NCI-H2029 (cell line): ENCODE data around the gene BMPER.

ENCODE experiments used
- DNase-seq: peaks from one replicate; lab custom pipeline; 2025; lab: John Stamatoyannopoulos, UW

Gene BMPER

GRCh38 chr7:34026481-34027190 is 121.3 kb downstream of the BMPER start:
- no peak for DNase-seq

DNA sequence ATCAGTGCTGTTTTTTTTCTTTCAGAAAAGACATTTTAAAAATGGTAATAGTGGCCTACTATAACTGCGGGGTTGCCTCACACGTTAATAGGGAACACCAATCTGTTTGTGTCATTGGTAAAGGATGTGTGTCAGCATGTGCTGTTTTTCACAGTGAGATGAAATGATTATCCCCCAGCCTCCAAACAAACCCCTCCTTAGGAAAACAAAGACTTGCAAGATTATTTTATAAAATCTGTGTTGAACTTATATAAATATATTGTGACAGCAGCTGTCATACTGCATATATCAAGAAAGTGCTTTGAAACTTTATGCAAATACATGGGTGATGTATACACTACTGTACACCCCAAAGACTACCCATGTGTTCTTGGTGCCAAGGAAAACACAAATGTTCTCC is 125.8 kb downstream of the BMPER start:
- no peak for DNase-seq

DNA sequence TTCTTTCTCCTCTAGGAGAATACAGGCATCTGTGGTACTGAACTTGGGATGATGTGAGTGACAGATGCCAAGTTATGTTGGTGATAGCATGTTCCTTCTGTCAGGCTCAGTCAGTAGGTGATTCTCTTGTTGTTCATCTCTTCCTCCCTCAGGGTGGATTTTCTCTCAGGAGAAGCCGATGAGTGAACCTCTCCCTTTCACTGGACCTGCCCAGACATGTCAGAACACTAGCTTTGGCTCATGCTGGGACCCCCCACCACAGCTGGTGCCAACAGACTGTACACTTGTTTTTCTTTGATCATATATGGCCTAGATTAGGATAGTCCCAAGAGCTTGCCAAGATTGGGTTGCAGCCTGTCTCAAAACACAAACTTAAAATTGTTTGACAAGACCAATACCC is 129.4 kb downstream of the BMPER start:
- no peak for DNase-seq

- no peak for DNase-seq
These were observed 130.9 kb downstream of the BMPER start for GRCh38 chr7:34036051-34036920.

GRCh38 chr7:34036972-34037792 is 131.8 kb downstream of the BMPER start:
- no peak for DNase-seq

GRCh38 chr7:34038816-34039470 is 133.6 kb downstream of the BMPER start:
- no peak for DNase-seq

DNA sequence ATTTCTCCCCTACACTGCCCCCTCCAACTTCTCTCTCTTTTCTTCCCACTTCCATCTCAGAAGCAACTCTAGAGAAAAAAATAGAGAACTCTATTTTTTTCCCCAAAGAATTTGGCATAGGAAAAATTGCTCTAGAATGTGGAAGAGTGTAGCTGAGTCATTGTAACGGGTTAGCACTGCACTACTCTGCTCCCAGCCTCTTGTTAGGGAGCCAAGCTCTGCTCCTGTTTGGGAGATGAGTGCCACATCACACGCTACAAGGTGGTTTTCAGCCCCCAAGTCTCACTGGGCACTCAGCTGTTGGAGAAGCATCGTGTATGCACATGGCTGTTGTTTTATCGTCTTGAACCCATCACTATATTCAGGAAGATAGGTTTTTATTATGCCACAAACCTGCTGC is 136.4 kb downstream of the BMPER start:
- DNase-seq = no peak

DNA sequence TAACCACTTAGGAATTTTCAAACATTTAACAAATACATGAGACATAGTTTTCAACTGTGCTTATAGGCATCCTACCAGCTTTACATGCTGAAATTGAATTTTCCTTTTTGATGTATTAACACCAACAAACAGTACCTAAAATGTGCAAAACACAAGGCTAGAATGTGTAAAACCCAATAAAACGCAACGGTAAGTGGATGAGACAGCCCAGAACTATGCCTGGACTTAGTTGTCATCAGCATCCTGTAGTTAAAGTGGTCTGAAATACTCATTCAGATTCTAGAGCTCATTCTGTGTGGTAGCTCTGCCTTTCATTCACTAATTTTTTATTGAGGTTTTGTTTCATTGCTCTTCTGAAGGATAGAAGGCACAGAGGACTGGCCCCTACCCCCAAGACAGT is 137.1 kb downstream of the BMPER start:
- no peak for DNase-seq

DNA sequence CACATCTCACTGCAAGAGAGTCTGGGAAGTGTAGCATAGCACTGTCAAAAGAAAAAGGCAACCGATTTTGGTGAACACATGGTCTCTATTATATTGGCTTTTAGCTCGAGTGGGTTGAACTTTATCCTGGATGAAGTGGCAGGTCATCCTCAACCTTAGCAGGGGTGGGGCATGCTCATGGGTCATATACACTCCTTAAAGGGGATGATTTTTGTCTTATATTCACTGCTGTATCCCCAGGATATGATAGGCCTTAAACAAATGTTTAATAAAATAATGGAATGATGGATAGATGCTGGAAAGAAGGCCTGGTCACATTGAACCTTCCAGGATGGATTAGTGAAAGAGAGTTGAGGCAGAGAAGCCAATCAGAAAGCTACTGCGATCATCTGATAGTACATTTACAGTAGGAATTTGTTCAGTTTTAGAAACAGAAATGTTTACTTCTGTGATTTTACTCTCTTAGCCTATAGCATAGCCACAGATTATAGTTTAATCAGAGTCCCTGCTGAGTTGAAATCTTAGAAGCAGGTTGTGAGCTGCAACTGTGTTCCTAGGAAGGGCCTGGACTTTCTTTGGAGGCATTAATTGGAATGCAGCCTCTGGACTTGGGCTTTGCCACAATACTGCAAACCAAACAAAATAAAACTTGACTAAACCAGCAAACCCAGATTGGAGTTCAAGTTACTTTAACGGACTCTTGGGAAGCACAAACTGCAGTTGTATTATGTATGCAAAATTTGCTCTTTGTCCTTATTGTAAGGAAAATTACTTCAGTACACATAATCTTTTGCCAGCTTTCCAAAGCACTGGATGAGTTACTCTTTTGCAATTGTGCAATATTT is 138.3 kb downstream of the BMPER start:
- no peak for DNase-seq

- DNase-seq = no peak
These were observed 138.9 kb downstream of the BMPER start for GRCh38 chr7:34044306-34044643.

GRCh38 chr7:34044734-34045353 is 139.5 kb downstream of the BMPER start:
- DNase-seq = no peak

GRCh38 chr7:34048445-34048844 is 143.1 kb downstream of the BMPER start:
- no peak for DNase-seq

- no peak for DNase-seq
These were observed 148.7 kb downstream of the BMPER start for GRCh38 chr7:34054075-34054474.

DNA sequence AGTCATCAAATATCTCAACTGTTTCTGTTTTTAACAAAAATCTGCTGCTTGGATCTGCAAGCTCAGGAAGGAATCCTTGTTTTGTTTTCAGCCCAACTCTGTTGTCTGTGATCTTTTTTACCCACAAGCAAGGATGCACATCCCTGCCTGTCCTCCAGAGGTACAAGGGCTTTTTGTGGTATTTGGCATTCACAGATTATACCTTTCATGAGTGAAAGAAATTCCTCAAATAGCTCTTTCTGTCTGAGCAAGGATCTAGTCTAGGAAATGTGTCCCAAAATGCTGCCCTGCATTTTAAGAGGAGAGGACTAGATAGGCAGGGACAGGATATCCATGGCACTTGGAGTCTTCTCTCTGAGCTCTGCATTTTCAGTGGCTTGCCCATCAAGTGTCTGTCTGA is 151.8 kb downstream of the BMPER start:
- DNase-seq = no peak

DNA sequence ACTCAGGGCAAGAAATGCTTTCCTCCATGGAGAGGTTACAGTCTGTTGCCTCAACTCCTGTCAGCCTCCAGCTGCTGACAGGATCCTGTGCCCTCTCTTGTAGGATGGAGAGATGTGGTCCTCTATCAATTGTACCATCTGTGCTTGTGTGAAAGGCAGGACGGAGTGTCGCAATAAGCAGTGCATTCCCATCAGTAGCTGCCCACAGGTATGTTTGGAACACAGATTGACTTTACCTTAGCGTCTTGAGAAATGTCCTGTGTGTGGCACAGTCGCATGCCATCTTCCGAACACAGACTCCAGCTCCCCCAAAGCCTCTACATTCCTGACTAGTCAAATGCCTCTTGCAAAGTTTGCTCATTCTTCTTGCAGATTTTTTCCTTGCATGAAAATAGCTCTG is 152.6 kb downstream of the BMPER start:
- no peak for DNase-seq

DNA sequence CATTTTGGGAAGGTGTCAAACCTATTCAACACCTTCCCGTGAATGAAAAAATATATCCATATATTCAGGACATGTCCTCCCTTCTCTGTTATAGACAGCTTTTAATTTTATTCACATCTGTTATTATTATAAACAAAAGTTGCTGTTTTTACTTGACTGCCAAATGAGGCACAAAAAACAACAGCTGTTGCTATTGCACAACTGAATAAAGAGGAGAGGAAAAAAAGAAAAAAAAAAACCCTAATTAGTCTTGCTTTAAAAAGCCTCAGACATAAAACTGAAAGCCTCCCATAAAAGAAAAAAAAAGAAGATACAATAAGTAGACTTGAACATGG is 153.4 kb downstream of the BMPER start:
- DNase-seq = no peak

- DNase-seq = no peak
These were observed 153.9 kb downstream of the BMPER start for GRCh38 chr7:34059136-34059828.

DNA sequence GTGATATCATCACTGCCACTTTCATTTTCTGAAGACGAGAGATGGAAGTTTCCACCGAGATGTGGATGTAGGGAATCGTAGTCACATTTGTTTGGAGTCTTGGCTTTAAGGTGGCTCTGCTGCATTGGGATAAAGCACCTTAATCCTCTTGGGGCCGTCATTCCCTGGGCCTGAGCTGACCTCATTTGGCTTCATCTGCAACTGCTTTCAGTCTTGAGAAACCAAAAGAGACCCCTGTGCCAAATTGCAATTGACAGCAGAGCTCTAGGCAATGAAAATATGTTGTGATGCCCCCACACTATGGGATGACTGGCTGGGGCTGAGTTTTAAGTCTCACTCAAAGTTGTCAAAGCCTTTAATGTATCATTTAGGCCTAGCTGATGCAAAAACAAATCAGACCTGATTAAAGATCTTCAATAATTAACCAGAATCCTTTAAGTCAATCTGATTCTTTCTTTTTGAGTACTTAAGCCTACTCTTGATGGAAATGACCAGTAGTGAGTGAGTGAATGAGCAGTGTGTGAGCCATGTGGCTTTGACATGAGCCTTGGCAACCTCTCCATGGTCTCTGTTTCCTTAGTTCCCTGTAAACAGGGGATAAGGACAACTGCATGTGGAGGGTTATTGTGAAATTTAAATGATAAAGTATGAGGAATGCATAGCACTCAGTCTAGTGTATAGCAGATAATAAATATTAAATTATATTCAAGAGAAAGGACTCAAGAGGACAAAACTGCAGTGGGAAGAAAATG is 155.0 kb downstream of the BMPER start:
- DNase-seq = no peak

DNA sequence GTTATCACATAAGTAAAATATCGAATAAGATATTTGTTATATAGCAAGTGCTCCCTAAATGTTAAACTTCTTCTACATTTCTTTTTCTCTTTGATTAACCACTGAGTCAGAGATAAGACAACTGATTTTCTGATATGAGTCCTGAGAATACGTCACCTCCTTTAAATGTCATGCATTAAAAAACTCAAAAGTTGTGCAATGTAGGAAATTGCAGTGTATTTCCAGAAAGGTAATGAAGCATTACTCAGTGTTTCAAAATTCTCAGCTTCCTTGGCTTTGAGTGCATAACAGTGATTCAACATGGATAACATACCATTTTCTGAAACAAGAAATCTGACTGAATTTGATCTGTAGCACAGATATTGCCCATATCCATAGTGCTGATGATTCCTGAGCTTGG is 155.8 kb downstream of the BMPER start:
- no peak for DNase-seq

GRCh38 chr7:34062341-34062740 is 157.0 kb downstream of the BMPER start:
- no peak for DNase-seq
